ENCODE results near the gene NKD2. TPM values are rescaled to one million over a fixed set of nuclear protein-coding genes. Genes with fewer than 3 reads are reported as not detected.

The NKD2 gene
- total and polyA plus RNA-seq, 11 donors: 0.56 to 6.6 (median 2.3) TPM

- TF ChIP-seq POLR2A (IDR thresholded peaks at IDR 0.05) (no peak), CTCF (IDR thresholded peaks at IDR 0.05) (no peak)
- Histone ChIP-seq H3K4me1 (peaks cover 0 to 22% (median 6%) of the 10 kb centered on the region in 12 donors), H3K27ac (no peak overlapping the region), H3K27me3 (no peaks in the 10 kb centered on the region), H3K36me3 (peaks cover 0 to 38% (median 19%) of the 10 kb centered on the region in 9 donors), H3K9me3 (no peaks in the 10 kb centered on the region), H3K4me3 (no peak overlapping the region)
- WGBS, 4 donors: 88 to 90% (median 88%) methylated on average over 11 of the region's 11 CpGs
- DNase-seq (peak in 1 of 5 donors; percentile 10), ATAC-seq (no peak)
- intact Hi-C loops (cut with DNase I): loop anchor here in 1 of 10 donors (5.0 kb wide), 1 partner anchor 39 kb away; no protein-coding TSS in a partner anchor
Measured at GRCh38 chr5:1048162-1048721, 39.6 kb downstream of the NKD2 start.

- Histone ChIP-seq H3K4me3 (no peak overlapping the region), H3K9me3 (no peaks in the 10 kb centered on the region), H3K27me3 (no peaks in the 10 kb centered on the region), H3K36me3 (peaks cover 0 to 46% (median 26%) of the 10 kb centered on the region in 9 donors), H3K27ac (no peak overlapping the region), H3K4me1 (peaks cover 0 to 31% (median 13%) of the 10 kb centered on the region in 12 donors)
- 78 to 86% (median 84%) methylated on average over 38 to 39 of the region's 39 CpGs for WGBS, 4 donors
- DNase-seq: peak in 3 of 5 donors; percentile 16 to 47 (median 25)
- TF ChIP-seq POLR2A (IDR thresholded peaks at IDR 0.05) (no peak), CTCF (IDR thresholded peaks at IDR 0.05) (no peak)
- ATAC-seq: no peak
- intact Hi-C loops (cut with DNase I): loop anchor here in 1 of 10 donors (5.0 kb wide), 1 partner anchor 38 kb away; no protein-coding TSS in a partner anchor
Measured at GRCh38 chr5:1048861-1049838, 40.5 kb downstream of the NKD2 start.

- H3K36me3 ChIP-seq: peaks cover 0 to 62% (median 42%) of the 10 kb centered on the region in 9 donors
- intact Hi-C loops (cut with DNase I): loop anchor here in 4 of 10 donors (5.0 to 10.0 kb wide), 3 partner anchors 84 to 92 kb away; no protein-coding TSS in a partner anchor
- no peaks in the 10 kb centered on the region for H3K27me3 ChIP-seq
- TF ChIP-seq CTCF (IDR thresholded peaks at IDR 0.05) (no peak), POLR2A (IDR thresholded peaks at IDR 0.05) (no peak)
- peak overlapping the region in 6 of 12 donors; percentile 15 to 77 (median 62) for H3K27ac ChIP-seq
- H3K9me3 ChIP-seq: no peaks in the 10 kb centered on the region
- WGBS, 4 donors: 51 to 74% (median 71%) methylated on average over 13 to 29 of the region's 29 CpGs
- H3K4me3 ChIP-seq: no peak overlapping the region
- ATAC-seq: peak; percentile 14 to 48 (median 29)
- peaks cover 0 to 31% (median 13%) of the 10 kb centered on the region in 12 donors for H3K4me1 ChIP-seq
- DNase-seq: peak in 2 of 5 donors; percentile 59 to 68
Measured at GRCh38 chr5:1050423-1051365, 42.1 kb downstream of the NKD2 start.
